Mucosa of rectum (tissue), 2 donors: ENCODE data around the gene WDSUB1.

Experiments
- H3K27ac ChIP-seq, 2 donors: one replicate each; pipeline ENCODE4 v1.7.0; 2013; ENCODE audit warnings: inconsistent platforms in 2 of 2, low read depth in 2 of 2, low read length in 2 of 2
- H3K27me3 ChIP-seq, 2 donors: one replicate each; pipeline ENCODE4 v1.7.0; 2013; ENCODE audit warnings: low read length in 2 of 2; ENCODE audit not compliant: control insufficient read depth in 2 of 2, insufficient read depth in 2 of 2
- H3K36me3 ChIP-seq, 2 donors: one replicate each; pipeline ENCODE4 v1.7.0; 2013; ENCODE audit warnings: low read length in 2 of 2; ENCODE audit not compliant: control insufficient read depth in 2 of 2, insufficient read depth in 2 of 2
- H3K4me1 ChIP-seq, 2 donors: one replicate each; pipeline ENCODE4 v1.7.0; 2013; ENCODE audit warnings: low read length in 2 of 2, mild to moderate bottlenecking in 1 of 2; ENCODE audit not compliant: control insufficient read depth in 2 of 2, insufficient read depth in 2 of 2
- H3K4me3 ChIP-seq, 2 donors: one replicate each; pipeline ENCODE4 v1.7.0; 2013; ENCODE audit warnings: low read length in 2 of 2
- H3K9ac ChIP-seq, 2 donors: one replicate each; pipeline ENCODE4 v1.7.0; 2013; ENCODE audit warnings: low read length in 2 of 2, low read depth in 1 of 2, mild to moderate bottlenecking in 1 of 2
- H3K9me3 ChIP-seq, 2 donors: one replicate each; pipeline ENCODE4 v1.7.0; 2013; ENCODE audit warnings: low read length in 2 of 2; ENCODE audit not compliant: control insufficient read depth in 2 of 2
- donor health status: healthy.
- donor health status: Normal muscosa, but diverticular disease.

WDSUB1 gene

GRCh38 chr2:159209341-159210306 is 76.9 kb downstream of the WDSUB1 start:
- Histone ChIP-seq H3K4me3 (no peak overlapping the region), H3K27ac (peak overlapping the region; percentile 34 to 63), H3K9ac (peak overlapping the region in 1 of 2 donors; percentile 17), H3K4me1 (peaks cover 0 to 3% of the 10 kb centered on the region in 2 donors), H3K27me3 (no peaks in the 10 kb centered on the region), H3K9me3 (no peaks in the 10 kb centered on the region), H3K36me3 (peaks cover 18 to 19% of the 10 kb centered on the region in 2 donors)

DNA sequence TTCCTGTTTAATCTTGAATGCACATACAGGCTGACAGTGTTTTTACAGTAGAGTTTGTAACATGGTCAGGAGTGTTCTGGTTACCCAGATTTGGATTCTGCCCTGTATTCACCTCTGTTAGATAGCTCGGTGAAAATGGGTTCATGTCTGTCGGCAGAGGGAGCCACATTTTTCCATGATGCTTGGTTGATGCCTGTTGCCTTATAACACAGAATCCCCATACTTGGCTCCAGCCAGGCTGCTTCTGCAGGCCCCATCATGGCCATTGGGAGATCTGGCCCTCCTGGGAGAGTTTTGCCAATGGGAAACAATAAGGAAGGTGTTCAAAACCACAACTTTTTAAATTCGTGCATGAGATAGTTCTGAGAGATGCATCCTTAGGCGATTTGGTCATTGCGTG is 78.1 kb downstream of the WDSUB1 start:
- no peak overlapping the region for H3K4me3 ChIP-seq
- no peaks in the 10 kb centered on the region for H3K9me3 ChIP-seq
- no peak overlapping the region for H3K27ac ChIP-seq
- H3K27me3 ChIP-seq = no peaks in the 10 kb centered on the region
- H3K9ac ChIP-seq = no peak overlapping the region
- peaks cover 0 to 3% of the 10 kb centered on the region in 2 donors for H3K4me1 ChIP-seq
- H3K36me3 ChIP-seq = peaks cover 18 to 20% of the 10 kb centered on the region in 2 donors

GRCh38 chr2:159206736-159207380 is 79.6 kb downstream of the WDSUB1 start:
- H3K36me3 ChIP-seq = peaks cover 21 to 23% of the 10 kb centered on the region in 2 donors
- H3K27ac ChIP-seq = no peak overlapping the region
- peaks cover 0 to 3% of the 10 kb centered on the region in 2 donors for H3K4me1 ChIP-seq
- H3K9me3 ChIP-seq = no peaks in the 10 kb centered on the region
- no peaks in the 10 kb centered on the region for H3K27me3 ChIP-seq
- no peak overlapping the region for H3K9ac ChIP-seq
- H3K4me3 ChIP-seq = no peak overlapping the region

GRCh38 chr2:159204381-159205144 is 81.9 kb downstream of the WDSUB1 start:
- H3K27me3 ChIP-seq = no peaks in the 10 kb centered on the region
- peaks cover 0 to 3% of the 10 kb centered on the region in 2 donors for H3K4me1 ChIP-seq
- H3K27ac ChIP-seq = no peak overlapping the region
- no peak overlapping the region for H3K4me3 ChIP-seq
- H3K9ac ChIP-seq = no peak overlapping the region
- peaks cover 23 to 35% of the 10 kb centered on the region in 2 donors for H3K36me3 ChIP-seq
- no peaks in the 10 kb centered on the region for H3K9me3 ChIP-seq

DNA sequence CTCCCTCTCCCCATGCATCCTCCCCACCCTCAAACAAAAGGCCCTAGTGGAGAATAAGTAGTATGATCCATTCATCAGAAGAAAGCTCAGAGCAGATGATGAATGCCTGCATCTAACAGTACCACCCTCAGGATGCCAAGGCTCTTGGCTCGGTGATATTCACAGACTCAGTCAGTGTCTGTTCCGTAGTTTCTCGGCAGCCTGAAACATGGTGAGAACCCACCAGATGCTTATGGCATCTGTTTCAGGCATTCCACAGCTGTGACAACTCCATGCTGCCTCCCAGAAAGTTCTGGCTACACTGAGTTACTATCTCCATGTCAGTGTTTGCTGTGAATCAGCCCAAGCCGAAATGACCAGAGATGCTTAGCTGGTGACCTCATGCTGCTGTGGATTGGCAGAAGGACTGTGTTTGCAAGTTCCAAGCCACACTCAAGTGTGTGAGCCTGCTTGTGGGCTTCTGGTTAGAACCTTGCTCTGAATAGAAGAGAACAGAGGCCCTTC is 83.9 kb downstream of the WDSUB1 start:
- no peaks in the 10 kb centered on the region for H3K9me3 ChIP-seq
- no peaks in the 10 kb centered on the region for H3K27me3 ChIP-seq
- no peak overlapping the region for H3K9ac ChIP-seq
- H3K4me1 ChIP-seq = no peaks in the 10 kb centered on the region
- peaks cover 29 to 49% of the 10 kb centered on the region in 2 donors for H3K36me3 ChIP-seq
- peak overlapping the region in 1 of 2 donors; percentile 10 for H3K27ac ChIP-seq
- H3K4me3 ChIP-seq = no peak overlapping the region

- Histone ChIP-seq H3K27me3 (no peaks in the 10 kb centered on the region), H3K9me3 (no peaks in the 10 kb centered on the region), H3K4me3 (no peak overlapping the region), H3K27ac (no peak overlapping the region), H3K4me1 (no peaks in the 10 kb centered on the region), H3K9ac (no peak overlapping the region), H3K36me3 (peaks cover 39 to 54% of the 10 kb centered on the region in 2 donors)
Measured at GRCh38 chr2:159201360-159202063, 85.0 kb downstream of the WDSUB1 start.

- no peak overlapping the region for H3K9ac ChIP-seq
- no peak overlapping the region for H3K27ac ChIP-seq
- peaks cover 36 to 57% of the 10 kb centered on the region in 2 donors for H3K36me3 ChIP-seq
- no peaks in the 10 kb centered on the region for H3K9me3 ChIP-seq
- H3K4me1 ChIP-seq = no peaks in the 10 kb centered on the region
- no peaks in the 10 kb centered on the region for H3K27me3 ChIP-seq
- no peak overlapping the region for H3K4me3 ChIP-seq
Measured at GRCh38 chr2:159200498-159200897, 86.0 kb downstream of the WDSUB1 start.

- H3K27me3 ChIP-seq = no peaks in the 10 kb centered on the region
- H3K9ac ChIP-seq = no peak overlapping the region
- no peaks in the 10 kb centered on the region for H3K9me3 ChIP-seq
- H3K4me3 ChIP-seq = no peak overlapping the region
- H3K4me1 ChIP-seq = no peaks in the 10 kb centered on the region
- peaks cover 38 to 55% of the 10 kb centered on the region in 2 donors for H3K36me3 ChIP-seq
- H3K27ac ChIP-seq = no peak overlapping the region
Measured at GRCh38 chr2:159199761-159200465, 86.6 kb downstream of the WDSUB1 start.

DNA sequence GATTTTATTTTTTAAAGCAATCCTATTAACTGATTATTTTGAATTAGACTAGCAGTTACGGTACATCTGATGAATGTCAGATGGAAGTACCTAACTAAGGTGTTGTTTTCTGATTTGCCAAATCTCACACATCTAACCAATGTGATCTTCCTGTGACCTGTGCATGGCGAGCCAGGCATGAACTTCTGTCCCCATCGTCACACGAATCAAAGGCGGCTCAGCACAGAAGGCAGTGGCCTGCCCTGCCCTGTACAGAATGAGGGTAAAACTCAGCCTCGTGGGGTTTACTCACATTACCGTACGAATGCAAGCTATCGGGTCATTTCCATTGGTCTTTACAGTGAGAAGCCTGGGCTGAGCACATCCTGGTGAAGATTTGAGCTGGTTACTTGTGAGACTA is 87.3 kb downstream of the WDSUB1 start:
- H3K4me3 ChIP-seq = no peak overlapping the region
- H3K4me1 ChIP-seq = no peaks in the 10 kb centered on the region
- peaks cover 44 to 62% of the 10 kb centered on the region in 2 donors for H3K36me3 ChIP-seq
- H3K9me3 ChIP-seq = no peaks in the 10 kb centered on the region
- H3K27me3 ChIP-seq = no peaks in the 10 kb centered on the region
- H3K27ac ChIP-seq = no peak overlapping the region
- no peak overlapping the region for H3K9ac ChIP-seq
